Germinal center (tissue), 1 donor: ENCODE measurements around the gene ADPRHL1.

Experiments
- DNase-seq: peaks from one replicate; pipeline ENCODE4 v3.0.0; 2012; ENCODE audit warnings: mixed read lengths, low spot score

ADPRHL1 gene

GRCh38 chr13:113350065-113350937 lies 103.0 kb downstream of the ADPRHL1 start:
- no peak for DNase-seq
